GM18508 (cell line): ENCODE measurements around the gene KLHL8.
"Not testable (repeated sequence)": the region's sequence is repeated elsewhere in the genome, so short reads cannot be mapped to it uniquely, and the experiment has no call there.

Experiments
- ATAC-seq: cut with Tn5 transposase; IDR thresholded peaks from one replicate; pipeline ENCODE4 v1.9.1; 2021; ENCODE audit warnings: moderate number of reproducible peaks; ENCODE audit not compliant: insufficient read depth, unreplicated experiment

Gene KLHL8

DNA sequence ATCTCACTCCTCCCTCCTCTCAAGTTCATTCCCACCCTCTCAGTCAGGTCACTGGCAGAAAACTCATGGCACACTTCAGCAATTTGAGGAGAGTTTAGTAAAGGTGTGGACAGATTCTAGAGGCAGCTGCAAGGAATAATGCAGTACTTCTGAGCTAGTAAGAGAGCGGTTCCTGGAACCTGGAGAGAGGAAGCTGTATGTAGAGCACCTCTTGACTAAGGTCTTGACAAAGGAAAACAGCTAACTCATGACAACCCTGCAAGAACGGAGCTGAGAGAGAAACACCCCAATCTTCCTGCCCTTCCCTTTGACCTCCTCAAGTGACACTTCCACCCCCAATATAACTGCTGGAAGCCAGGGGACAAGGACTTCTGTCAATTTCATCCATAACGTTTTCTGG is 9.6 kb upstream of the KLHL8 start:
- no peak for ATAC-seq

DNA sequence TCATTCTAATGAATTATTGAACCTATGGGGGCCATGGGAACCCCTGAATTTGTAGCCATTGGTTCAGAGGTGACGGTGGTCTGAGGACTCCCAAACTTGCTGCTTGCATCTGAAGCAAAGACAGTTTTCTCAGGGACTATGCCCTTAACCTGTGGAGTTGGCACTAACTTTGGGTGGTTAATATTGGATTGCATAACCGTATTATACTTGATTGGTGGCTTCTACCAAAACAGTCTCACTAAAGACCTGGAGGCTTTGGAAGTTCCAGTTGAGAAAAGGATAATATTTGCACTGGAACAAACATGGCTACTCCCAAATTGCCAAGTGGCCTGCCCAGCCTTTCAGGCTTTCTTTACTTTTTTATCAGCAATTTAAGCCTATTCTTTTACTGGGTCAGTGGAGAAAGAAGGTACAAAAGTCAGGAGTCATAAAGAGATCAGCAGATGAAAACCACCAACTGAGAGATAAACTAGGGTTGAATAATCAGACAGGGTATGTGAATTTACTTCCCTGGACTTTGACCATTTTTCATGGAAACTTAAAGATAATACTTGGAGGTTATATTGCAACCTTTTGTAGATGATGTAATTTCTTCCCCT is 7.9 kb upstream of the KLHL8 start:
- no peak for ATAC-seq

DNA sequence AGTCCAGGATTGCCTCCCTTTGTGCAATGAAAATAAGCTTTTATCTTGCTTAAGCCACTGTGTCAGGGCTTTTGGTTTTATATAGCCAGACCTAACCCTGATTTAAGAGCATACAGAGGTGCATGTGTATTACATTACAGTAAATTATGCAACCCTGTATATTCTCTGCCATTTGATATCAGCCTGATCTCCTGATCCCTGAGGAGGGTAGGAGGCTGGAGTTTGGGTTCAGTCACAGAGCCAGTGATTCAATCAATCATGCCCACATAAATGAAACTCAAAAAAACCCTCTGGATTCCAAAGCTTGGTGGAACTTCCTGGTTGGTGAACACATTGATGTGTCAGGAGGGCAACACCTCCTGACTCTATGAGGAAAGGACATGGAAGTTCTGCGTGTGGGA is 7.3 kb upstream of the KLHL8 start:
- ATAC-seq = no peak

DNA sequence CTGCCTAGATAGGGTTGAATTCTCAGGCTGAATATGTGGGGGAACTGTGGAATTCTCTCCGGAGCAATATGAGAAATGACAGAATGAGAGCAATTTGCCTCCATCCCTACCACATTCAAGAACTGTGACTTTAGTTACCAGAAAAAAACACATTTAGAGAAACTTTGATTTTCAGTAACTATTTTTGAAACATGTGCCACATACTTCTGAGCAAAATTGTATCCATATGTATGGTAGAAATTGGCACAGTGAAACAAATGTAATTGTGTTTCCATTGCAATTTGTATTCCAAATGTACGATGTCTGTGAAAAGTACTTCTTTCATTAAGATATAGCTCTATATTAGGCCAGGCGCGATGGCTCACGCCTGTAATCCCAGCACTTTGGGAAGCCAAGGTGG is 5.5 kb upstream of the KLHL8 start:
- ATAC-seq = no peak

DNA sequence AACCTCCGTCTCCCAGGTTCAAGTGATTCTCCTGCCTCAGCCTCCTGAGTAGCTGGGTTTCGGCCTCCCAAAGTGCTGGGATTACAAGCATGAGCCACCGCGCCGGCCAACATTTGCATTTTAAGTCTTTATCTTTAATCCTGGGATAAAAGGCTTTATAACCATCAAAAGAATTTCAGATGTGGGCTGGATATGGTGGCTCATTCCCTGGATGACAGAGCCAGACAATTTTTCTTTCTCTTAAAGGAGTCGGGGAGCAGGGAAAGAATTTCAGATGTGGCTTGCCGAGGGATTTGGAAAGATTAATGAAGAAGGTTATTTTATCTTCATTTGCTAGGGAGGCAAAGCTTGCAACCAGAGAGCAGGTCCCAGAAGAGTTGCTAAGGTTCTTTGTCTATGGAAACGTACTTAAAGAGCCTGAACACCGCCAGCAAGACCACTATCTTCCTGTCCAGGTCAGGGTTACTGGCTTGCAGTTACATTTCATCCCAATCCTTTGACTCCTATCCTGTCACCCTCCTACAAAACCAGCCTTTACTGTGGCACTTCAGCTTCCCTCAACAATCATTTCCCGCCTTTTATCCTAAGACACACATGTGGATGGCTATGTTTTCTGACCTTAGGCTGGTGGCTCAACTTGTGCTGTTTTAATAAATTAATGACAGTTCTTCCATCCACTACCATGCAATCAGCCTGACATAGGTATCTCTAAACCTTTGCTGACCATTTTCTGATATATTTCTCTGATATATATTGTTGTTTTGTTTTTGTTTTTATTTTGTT is 3.9 kb upstream of the KLHL8 start:
- no peak for ATAC-seq

DNA sequence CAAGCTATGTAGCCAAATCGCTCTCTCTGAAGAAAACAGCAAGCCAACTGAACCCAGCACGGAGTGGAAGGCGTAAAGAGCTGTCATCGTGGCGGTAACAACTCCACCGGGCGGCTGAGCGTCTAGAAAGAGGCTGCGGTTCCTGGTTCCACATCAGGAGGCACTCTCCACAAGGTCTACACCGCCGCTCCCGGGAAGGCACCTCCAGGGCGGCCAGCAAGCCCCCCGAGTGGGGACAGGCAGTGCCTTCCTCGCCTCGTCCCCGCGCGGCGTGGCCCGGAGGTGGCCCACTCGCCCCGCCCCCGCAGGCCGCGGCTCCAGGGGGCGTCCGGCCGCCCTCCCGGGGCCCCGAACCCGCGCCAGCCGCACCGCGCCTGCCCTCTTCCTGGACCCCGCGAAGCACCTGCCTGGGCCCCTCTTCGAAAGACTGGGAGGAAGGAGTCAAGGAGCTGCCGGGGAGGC is 755 bp downstream of the KLHL8 start:
- ATAC-seq = peak; percentile 16

DNA sequence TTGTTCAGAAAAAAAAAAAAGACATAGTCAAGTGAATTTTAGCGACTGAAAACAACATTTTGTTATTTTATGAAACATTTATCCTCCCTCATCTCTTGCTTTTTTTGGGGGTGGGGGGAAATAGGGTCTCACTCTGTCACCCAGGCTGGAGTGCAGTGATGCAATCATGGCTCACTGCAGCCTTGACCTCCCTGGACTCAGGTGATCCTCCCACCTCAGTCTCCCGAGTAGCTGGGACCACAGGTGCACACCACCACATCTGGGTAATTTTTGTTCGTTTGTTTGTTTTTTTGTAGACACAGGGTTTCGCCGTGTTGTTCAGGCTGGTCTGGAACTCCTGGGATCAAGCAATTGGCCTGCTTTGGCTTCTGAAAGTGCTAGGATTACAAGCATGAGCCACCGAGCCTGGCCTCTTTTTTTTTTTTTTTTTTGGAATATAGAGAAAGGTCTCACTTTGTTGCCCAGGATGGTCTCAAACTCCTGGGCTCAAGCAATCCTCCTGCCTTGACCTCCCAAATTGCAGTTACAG is 3.1 kb downstream of the KLHL8 start:
- not testable (repeated sequence) for ATAC-seq

DNA sequence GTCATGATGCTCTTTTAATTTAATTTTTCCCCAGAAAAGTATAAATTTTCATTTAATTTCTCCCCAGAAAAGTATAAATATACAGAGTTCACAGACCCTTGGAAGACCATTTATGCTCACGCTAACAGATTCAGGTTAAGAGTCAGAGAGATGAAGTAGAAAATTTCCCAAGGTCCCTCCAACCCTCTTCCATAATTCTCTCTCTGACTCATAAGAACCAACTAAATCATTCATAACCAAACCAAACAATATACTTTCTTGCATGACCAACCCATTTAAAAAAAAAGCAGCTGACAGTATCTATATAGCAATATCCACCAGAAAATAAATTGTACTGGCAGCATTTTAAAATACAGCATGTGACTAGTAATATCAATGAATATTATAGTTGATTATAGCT is 3.9 kb downstream of the KLHL8 start:
- ATAC-seq = no peak

DNA sequence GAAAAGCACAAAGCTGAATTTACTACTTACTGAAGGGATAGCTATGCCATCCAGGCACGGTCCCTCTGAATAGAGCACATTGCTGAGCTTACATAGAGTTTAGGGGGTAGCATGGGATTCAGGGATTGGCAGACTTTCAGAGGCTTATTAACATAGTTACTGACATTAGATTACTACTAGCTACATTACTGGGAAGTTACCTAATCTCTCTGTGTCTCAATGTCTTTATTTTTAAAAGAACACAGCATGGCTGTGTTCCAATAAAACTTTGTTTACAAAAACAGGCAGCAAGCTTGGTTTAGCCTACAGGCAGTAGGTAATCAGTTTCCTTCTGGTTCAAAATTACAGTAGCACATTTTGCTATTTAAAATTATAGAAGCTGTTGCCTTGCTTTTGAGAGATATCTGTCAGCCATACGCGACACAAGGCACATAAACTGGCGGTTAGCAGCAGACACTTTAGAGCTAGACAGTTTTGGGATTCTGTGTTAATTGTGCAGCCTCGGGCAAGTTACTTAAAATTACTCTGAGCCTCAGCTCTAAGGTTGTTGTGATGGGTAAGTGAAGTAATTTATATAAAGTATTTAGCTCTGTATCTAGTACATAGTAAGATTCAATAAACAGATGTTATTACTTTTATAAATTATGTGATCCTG is 6.9 kb downstream of the KLHL8 start:
- ATAC-seq = no peak

DNA sequence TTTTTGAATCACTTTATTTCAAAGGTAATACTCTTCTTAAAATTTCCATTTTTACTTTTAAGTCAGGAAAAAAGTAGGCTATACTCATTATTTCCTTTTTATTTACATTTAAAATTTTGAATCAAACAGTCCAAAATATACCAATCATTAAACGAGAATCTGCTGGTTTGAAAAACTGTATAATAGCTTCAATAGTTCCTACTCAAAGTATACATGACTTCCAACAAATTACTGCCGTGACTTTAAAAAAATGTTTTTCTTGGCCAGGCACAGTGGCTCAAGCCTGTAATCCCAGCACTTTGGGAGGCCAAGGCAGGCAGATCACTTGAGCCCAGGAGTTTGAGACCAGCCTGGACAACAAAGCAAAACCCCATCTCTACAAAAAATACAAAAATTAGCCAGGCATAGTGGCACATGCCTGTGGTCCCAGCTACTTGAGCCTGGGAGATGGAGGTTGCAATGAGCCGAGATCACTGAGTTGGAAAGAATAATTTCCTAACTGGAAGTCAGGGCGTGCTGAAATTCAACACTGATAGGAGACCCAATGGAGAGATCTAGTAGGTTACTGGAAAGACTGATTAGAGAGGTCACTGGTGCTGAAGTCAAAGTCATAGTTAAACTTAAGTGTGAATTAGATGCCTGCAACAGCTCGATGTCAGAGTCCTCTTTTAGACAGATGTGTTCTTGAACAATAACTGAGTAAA is 9.0 kb downstream of the KLHL8 start:
- ATAC-seq = no peak

DNA sequence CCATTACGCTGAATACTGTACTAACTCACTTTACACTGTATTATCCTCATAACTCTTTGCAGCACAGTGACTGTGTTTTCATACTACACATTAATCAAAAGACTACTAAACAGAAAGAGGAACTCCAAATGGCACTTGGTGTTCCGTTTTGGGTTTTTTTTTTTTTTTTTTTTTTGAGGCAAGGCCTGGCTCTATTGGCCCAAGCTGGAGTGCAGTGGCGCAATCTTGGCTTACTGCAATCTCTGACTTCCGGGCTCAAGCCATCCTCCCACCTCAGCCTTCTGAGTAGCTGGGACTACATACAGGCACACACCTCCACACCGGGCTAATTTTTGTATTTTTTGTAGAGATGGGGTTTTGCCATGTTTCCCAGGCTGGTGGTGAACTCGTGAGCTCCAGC is 10.7 kb downstream of the KLHL8 start:
- ATAC-seq = peak; percentile 96

DNA sequence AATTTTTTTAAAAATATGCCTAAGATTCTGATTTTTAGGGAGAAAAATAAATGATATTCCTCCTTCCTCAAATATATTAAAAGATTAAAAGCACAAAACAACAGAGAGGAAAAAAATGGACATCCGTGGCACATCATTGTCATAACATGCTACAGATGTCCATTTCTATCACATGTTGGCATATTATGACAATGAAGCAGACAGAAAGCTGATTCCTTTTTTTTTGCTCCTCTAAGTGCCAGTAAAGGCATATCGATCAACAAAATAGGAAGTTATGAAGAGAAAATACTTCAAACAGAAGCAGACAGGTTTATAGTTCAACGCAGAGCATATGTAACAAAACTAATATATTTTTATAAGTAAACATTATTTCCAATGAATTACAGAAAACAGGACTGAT is 11.2 kb downstream of the KLHL8 start:
- ATAC-seq = no peak

DNA sequence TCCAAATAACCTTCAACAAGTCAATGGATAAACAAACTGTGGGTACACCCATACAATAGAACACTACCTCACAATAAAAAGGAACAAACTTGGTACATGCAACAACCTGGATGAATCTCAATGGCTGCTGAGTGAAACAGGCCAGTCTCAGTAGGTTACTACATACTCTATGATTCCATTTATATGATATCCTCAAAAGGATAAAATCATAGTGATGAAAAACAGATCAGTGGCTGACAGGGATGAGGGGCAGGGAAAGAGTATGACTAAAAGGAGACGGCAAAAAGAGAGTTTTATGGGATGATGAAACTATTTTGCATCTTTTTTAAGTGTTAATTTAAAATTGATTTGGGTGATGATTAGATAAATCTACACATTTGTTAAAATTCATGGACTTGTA is 15.9 kb downstream of the KLHL8 start:
- ATAC-seq = no peak

DNA sequence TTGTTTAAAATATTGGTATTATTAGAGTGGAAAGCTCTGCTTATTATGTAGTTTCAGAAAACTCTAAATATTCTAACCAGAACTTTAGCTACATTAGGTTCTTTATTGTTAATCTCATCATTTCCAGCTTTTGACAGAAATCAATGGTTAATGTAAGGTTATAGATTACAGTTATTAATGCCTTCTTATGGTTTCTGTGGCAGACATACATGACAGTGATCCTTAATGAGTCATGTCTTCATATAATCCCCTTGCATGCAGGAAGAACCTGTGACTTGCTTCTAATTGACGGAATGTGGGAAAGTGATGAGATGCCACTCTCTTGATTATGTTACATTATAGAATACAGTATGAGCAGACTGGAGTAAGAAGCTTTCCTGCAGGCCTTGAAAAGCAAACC is 23.5 kb downstream of the KLHL8 start:
- no peak for ATAC-seq

DNA sequence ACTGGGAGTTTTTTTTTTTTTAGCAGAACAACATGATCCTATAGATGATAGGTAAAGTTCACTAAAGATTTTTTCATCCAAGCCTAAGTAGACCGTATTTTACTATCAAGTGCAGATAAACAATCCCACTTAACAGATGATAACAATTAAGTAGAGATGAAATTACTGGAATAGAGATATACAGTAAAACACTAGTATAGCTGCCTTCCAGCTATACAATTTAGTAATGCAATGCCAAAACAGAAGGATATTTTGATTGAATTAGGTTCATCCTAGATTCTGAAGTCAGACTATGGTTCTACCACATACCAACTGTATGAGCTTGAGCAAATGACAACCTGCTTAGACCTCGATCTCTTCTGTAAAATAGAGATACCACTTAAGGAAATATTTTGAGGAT is 24.3 kb downstream of the KLHL8 start:
- ATAC-seq = no peak

DNA sequence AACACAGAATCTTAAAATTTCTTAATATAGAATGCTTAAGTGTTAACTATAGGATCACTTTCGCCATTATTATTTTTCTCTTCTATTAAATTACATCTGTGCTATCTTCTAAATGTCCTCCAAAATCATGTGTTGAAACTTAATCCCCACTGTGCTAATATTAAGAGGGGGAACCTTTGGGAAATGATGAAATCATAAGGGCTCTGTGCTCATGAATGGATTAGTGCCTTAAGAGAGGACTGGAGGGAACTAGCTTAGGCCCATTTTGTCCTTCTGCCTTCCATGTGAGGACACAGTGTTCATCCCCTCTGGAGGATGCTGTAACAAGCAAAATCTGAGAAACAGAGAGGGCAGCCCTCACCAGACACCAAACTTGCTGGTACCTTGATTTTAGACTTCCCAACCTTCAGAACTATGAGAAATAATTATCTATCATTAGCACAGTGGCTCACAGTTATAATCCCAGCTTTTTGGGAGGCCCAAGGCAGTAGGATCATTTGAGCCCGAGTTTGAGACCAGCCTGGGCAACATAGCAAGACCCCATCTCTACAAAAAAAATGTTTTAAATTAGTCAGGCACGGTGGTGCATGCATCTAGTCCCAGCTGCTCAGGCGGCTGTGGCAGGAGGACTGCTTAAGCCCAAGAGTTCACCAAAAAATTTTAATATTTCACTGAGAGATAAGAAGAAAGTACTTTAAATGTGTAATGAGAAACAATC is 26.3 kb downstream of the KLHL8 start:
- ATAC-seq = no peak

DNA sequence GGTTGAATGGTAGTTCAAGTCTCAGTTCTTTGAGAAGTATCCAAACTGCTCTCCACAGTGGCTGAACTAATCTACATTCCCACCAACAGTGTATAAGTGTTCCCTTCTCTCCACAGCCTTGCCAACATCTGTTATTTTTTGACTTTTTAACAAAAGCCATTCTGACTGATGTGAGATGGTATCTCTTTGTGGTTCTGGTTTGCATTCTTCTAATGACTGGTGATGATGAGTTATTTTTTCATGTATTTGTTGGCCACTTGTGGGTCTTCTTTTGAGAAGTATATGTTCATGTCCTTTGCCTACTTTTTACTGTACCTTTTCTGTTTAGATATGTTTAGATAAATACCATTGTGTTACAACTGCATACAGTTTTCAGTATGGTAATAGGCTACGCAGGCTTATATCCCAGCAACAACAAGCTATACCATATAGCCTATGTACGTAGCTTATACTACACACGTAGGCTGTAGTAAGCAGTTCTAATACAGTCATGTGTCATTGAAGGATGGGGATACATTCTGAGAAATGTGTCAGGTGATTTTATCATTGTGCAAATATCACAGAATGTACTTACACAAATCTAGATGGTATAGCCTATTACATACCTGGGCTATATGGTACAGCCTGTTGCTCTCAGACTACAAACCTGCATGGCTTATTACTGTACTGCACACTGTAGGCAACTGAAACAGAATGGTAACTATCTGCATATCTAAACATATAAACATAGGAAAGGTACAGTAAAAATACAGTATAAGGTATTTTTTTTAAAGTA is 28.1 kb downstream of the KLHL8 start:
- ATAC-seq = no peak

DNA sequence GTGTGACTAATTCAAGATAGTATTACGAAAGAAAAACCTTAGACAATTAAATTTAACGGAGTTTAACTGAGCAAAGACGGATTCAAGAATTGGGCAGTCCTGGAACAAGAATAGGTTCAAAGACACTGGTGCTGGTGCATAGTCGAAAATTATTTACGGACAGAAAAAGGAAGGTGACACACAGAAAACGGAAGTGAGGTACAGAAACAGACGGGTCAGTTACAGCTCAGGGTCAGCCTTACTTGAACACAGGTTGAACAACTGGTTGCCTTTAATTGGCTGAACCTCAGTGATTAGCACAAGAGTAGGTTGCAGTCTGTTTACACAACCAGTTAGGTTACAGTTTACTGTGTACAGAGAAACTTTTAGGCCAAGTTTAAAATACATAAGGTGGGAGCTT is 31.5 kb downstream of the KLHL8 start:
- ATAC-seq = no peak

DNA sequence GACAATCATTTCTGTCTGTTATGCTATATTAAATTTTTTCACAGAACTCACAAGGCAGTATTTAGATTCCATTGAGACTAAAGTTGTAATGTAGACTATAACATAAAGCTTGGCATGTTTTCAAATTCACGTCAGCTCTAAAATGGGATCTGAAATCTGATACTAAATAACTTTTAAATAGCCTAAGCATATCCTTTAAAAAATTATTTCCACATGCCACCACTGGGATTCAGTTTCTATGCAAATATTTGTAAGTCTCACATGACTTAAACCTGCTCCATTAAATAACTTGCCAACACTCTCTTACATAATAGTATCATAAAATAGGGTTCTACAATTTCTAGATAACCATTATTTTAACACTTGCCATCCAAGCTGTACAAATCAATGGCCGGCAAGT is 32.4 kb downstream of the KLHL8 start:
- ATAC-seq = no peak
